Heart left ventricle (tissue), 16 donors: Measurements from ENCODE around the gene ADM2. TPM values are rescaled to one million over a fixed set of nuclear protein-coding genes. Genes with fewer than 3 reads are reported as not detected.

Source experiments
- ATAC-seq, 4 donors: fragments of 200-7000 bp; cut with Tn5 transposase; one replicate each; pipeline ENCODE4 v1.9.1; 2020 to 2022; ENCODE audit warnings: moderate library complexity in 4 of 4, mild to moderate bottlenecking in 3 of 4, moderate number of reproducible peaks in 1 of 4
- DNase-seq, 5 donors: peaks; one replicate each; pipeline ENCODE4 v3.0.0-alpha.2; 2020
- H3K27ac ChIP-seq, 12 donors: fragments of 200-600 bp; sonication (generic) in 4 of 12; one replicate each; pipeline versions ENCODE4 v1.5.0 to v1.8.0; 2016 to 2022; ENCODE audit warnings: mild to moderate bottlenecking in 2 of 12
- H3K27me3 ChIP-seq, 9 donors: fragments of 200-600 bp; sonication (generic) in 2 of 9; one replicate each; pipeline versions ENCODE4 v1.5.1 to v1.8.0; 2016 to 2022; ENCODE audit warnings: mild to moderate bottlenecking in 3 of 9
- H3K36me3 ChIP-seq, 9 donors: fragments of 200-600 bp; sonication (generic) in 2 of 9; one replicate each; pipeline versions ENCODE4 v1.5.0 to v1.8.0; 2018 to 2022; ENCODE audit warnings: mild to moderate bottlenecking in 2 of 9
- H3K4me1 ChIP-seq, 12 donors: fragments of 200-600 bp; sonication (generic) in 4 of 12; one replicate each; pipeline versions ENCODE4 v1.5.0 to v1.8.0; 2016 to 2022; ENCODE audit warnings: mild to moderate bottlenecking in 3 of 12
- H3K4me3 ChIP-seq, 12 donors: fragments of 200-600 bp; sonication (generic) in 4 of 12; one replicate each; pipeline versions ENCODE4 v1.5.0 to v1.8.0; 2017 to 2022; ENCODE audit warnings: mild to moderate bottlenecking in 9 of 12, moderate library complexity in 4 of 12
- H3K9me3 ChIP-seq, 12 donors: fragments of 200-600 bp; sonication (generic) in 4 of 12; one replicate each; pipeline versions ENCODE4 v1.5.0 to v1.8.0; 2016 to 2022; ENCODE audit warnings: mild to moderate bottlenecking in 1 of 12
- CTCF ChIP-seq, 12 donors: fragments of 200-600 bp; sonication (generic) in 4 of 12; IDR thresholded peaks; one replicate each; pipeline versions ENCODE4 v1.5.0 to v1.8.0; 2018 to 2022; ENCODE audit warnings: antibody characterized with exemption in 12 of 12, mild to moderate bottlenecking in 5 of 12
- POLR2A ChIP-seq, 2 donors: fragments of 450-650 bp; IDR thresholded peaks; one replicate each; pipeline ENCODE4 v1.6.1; 2017; ENCODE audit warnings: antibody characterized with exemption in 2 of 2, mild to moderate bottlenecking in 2 of 2, moderate library complexity in 2 of 2
- WGBS, 4 donors: extraction: QIAGEN DNeasy Blood & Tissue Kit in 2 of 4; methylation state at CpG; one replicate each; pipeline versions ENCODE4 v1.1.5 to v1.1.7; 2013 to 2018; 5-methylcytosine and 5-hydroxymethylcytosine counted together
- intact Hi-C, 10 donors: fragments of 100-400 bp; cut with DNase I; formaldehyde crosslinking; loops; one replicate each; pipeline versions ENCODE4 v1.11.1 to v1.14.2; 2022
- polyA plus RNA-seq, 2 donors: library from polyadenylated mRNA; stranded (reverse); fragments of 200-250 nt; gene quantifications; one replicate each; pipeline ENCODE4 v1.2.3, GENCODE V29; 2013
- total RNA-seq, 9 donors: library from RNA; depleted of rRNA in 2 of 9; stranded (reverse); fragments of >200 nt in 2 of 9; fragmentation: NEBNext Ultra II Directional in 3 of 9; extraction: Animal tissue kit (Norgen Biotek cat#: 25700) in 3 of 9; gene quantifications; one replicate each; pipeline versions ENCODE4 v1.1.0 to v1.2.4, GENCODE V29; 2016 to 2023
- donor health status: ischemic (EF 13 %, LVEDD 7.1; RV severe dilation, severe dysfunction).
- donor health status: healthy with polysubstance abuse.
- donor health status: DM: no; HTN: yes; CAD: no.
- donor health status: DM: no; HTN: no; CAD: no.
- donor health status: ischemic (EF 25% LVEDD 6.9; RV normal size, moderate dysfunction).
- donor health status: ischemic (EF 25% LVEDD 5.7; RV mildly dilated, moderate dysfunction).
- donor health status: healthy.
- donor health status: DM: yes; HTN: yes; CAD: no.
- donor health status: ischemic (EF 35%, LVEDD 5.7; RV mildly dilated, moderate dysfunction).
- donor health status: nonischemic (EF 11% LVEDD 7.7; RV severe dilation, severe dysfunction).
- donor health status: DM: yes; HTN: yes; CAD: no.
- donor health status: PGD.
- donor health status: ischemic (EF 29% LVEDD 5.4; RV normal size, mild dysfunction).
- donor health status: nonischemic (EF 23%, LVEDD 6.1; RV moderate dilation, normal function).

The ADM2 gene
- total and polyA plus RNA-seq, 11 donors: 0.04 to 0.67 (median 0.20) TPM; not detected in 7

GRCh38 chr22:50454556-50455075 is 26.7 kb upstream of the ADM2 start:
- no peaks in the 10 kb centered on the region for H3K9me3 ChIP-seq
- H3K27me3 ChIP-seq: no peaks in the 10 kb centered on the region
- TF ChIP-seq POLR2A (IDR thresholded peaks at IDR 0.05) (no peak), CTCF (IDR thresholded peaks at IDR 0.05) (no peak)
- DNase-seq (no peak), ATAC-seq (no peak)
- H3K4me1 ChIP-seq: no peaks in the 10 kb centered on the region
- intact Hi-C loops: no loop called here
- H3K27ac ChIP-seq: no peak overlapping the region
- no peak overlapping the region for H3K4me3 ChIP-seq
- WGBS, 4 donors: 90 to 96% (median 95%) methylated on average over 21 to 27 of the region's 27 CpGs
- peaks cover 3 to 94% (median 82%) of the 10 kb centered on the region in 9 donors for H3K36me3 ChIP-seq

GRCh38 chr22:50455201-50455600 is 26.1 kb upstream of the ADM2 start:
- H3K36me3 ChIP-seq: peaks cover 3 to 94% (median 82%) of the 10 kb centered on the region in 9 donors
- no peaks in the 10 kb centered on the region for H3K9me3 ChIP-seq
- H3K27me3 ChIP-seq: no peaks in the 10 kb centered on the region
- H3K4me1 ChIP-seq: no peaks in the 10 kb centered on the region
- no peak overlapping the region for H3K27ac ChIP-seq
- ATAC-seq (no peak), DNase-seq (no peak)
- 89 to 94% (median 93%) methylated on average over 11 to 18 of the region's 18 CpGs for WGBS, 4 donors
- H3K4me3 ChIP-seq: no peak overlapping the region
- TF ChIP-seq POLR2A (IDR thresholded peaks at IDR 0.05): no peak
- no peak for TF ChIP-seq CTCF (IDR thresholded peaks at IDR 0.05)
- intact Hi-C loops: no loop called here

GRCh38 chr22:50456026-50456425 is 25.3 kb upstream of the ADM2 start:
- DNase-seq (no peak), ATAC-seq (no peak)
- Histone ChIP-seq H3K27me3 (no peaks in the 10 kb centered on the region), H3K27ac (no peak overlapping the region), H3K36me3 (peaks cover 3 to 94% (median 83%) of the 10 kb centered on the region in 9 donors), H3K4me1 (no peaks in the 10 kb centered on the region), H3K9me3 (no peaks in the 10 kb centered on the region), H3K4me3 (no peak overlapping the region)
- TF ChIP-seq CTCF (IDR thresholded peaks at IDR 0.05) (no peak), POLR2A (IDR thresholded peaks at IDR 0.05) (no peak)
- intact Hi-C loops: no loop called here
- 96 to 97% (median 97%) methylated on average over 7 to 11 of the region's 11 CpGs for WGBS, 4 donors

- WGBS, 4 donors: 88 to 92% (median 90%) methylated on average over 22 to 34 of the region's 34 CpGs
- Histone ChIP-seq H3K27ac (no peak overlapping the region), H3K36me3 (peaks cover 3 to 94% (median 85%) of the 10 kb centered on the region in 9 donors), H3K4me1 (no peaks in the 10 kb centered on the region), H3K27me3 (no peaks in the 10 kb centered on the region), H3K9me3 (no peaks in the 10 kb centered on the region), H3K4me3 (no peak overlapping the region)
- DNase-seq (no peak), ATAC-seq (no peak)
- TF ChIP-seq POLR2A (IDR thresholded peaks at IDR 0.05): no peak
- no peak for TF ChIP-seq CTCF (IDR thresholded peaks at IDR 0.05)
- intact Hi-C loops: no loop called here
Observed at GRCh38 chr22:50456466-50457234, 24.7 kb upstream of the ADM2 start.
